ENCODE measurements around the gene SCFD2.
"Not testable (repeated sequence)": the region's sequence is repeated elsewhere in the genome, so short reads cannot be mapped to it uniquely, and the experiment has no call there.

- TF ChIP-seq PKNOX1 (IDR thresholded peaks at IDR 0.05); CTCF (IDR thresholded peaks at IDR 0.05 in 2 of 3, conservative IDR thresholded peaks at IDR 0.05 in 1 of 3; ENCODE audit: control insufficient read depth in 2 of 3, extremely low read depth in 1 of 3, insufficient read depth in 1 of 3, low read depth in 3 of 3, low read length in 3 of 3); USF2 (IDR thresholded peaks at IDR 0.05; ENCODE audit: borderline replicate concordance, low read depth, low read length); CHD2 (IDR thresholded peaks at IDR 0.05; ENCODE audit: borderline replicate concordance, low read depth, low read length); TCF7 (IDR thresholded peaks at IDR 0.05; ENCODE audit: borderline replicate concordance); PRDM15 (CRISPR knock-in tag; IDR thresholded peaks at IDR 0.05); POLR2A (IDR thresholded peaks at IDR 0.05; ENCODE audit: low read depth, low read length); MAX (IDR thresholded peaks at IDR 0.05; ENCODE audit: low read depth, low read length); CBX3 (IDR thresholded peaks at IDR 0.05; ENCODE audit: borderline replicate concordance, low read depth); HCFC1 (IDR thresholded peaks at IDR 0.05; ENCODE audit: low read length); E4F1 (IDR thresholded peaks at IDR 0.05; ENCODE audit: borderline replicate concordance, partially characterized antibody); TAF1 (IDR thresholded peaks at IDR 0.05; ENCODE audit: borderline replicate concordance, low read depth, low read length); SMAD1 (IDR thresholded peaks at IDR 0.05; ENCODE audit: low read depth, partially characterized antibody); SP1 (IDR thresholded peaks at IDR 0.05; ENCODE audit: low read depth, low read length): not testable (repeated sequence)
These were observed 129.2 kb downstream of the SCFD2 start for GRCh38 chr4:53236624-53237023.
